NCI-H128 (cell line): Measurements from ENCODE around the gene MAP2K5.

Experiments used
- DNase-seq: peaks from one replicate; lab custom pipeline; 2025; ENCODE audit not compliant: unreplicated experiment; lab: John Stamatoyannopoulos, UW

MAP2K5 gene

GRCh38 chr15:67746450-67746849, 203.9 kb downstream of the MAP2K5 start:
- no peak for DNase-seq

- no peak for DNase-seq
Measured at GRCh38 chr15:67747921-67748320, 205.4 kb downstream of the MAP2K5 start.

- DNase-seq: no peak
Measured at GRCh38 chr15:67750371-67750770, 207.9 kb downstream of the MAP2K5 start.

GRCh38 chr15:67753891-67754290, 211.4 kb downstream of the MAP2K5 start:
- DNase-seq: no peak

GRCh38 chr15:67755264-67755663, 212.8 kb downstream of the MAP2K5 start:
- no peak for DNase-seq

- no peak for DNase-seq
Measured at GRCh38 chr15:67755936-67756335, 213.4 kb downstream of the MAP2K5 start.

GRCh38 chr15:67758619-67759300, 216.3 kb downstream of the MAP2K5 start:
- DNase-seq: no peak

- no peak for DNase-seq
Measured at GRCh38 chr15:67760901-67761300, 218.4 kb downstream of the MAP2K5 start.

GRCh38 chr15:67761343-67761742, 218.8 kb downstream of the MAP2K5 start:
- DNase-seq: no peak

- DNase-seq: no peak
Measured at GRCh38 chr15:67762610-67763368, 220.3 kb downstream of the MAP2K5 start.

- DNase-seq: no peak
Measured at GRCh38 chr15:67765701-67766100, 223.2 kb downstream of the MAP2K5 start.

GRCh38 chr15:67766968-67767367, 224.5 kb downstream of the MAP2K5 start:
- DNase-seq: no peak

- no peak for DNase-seq
Measured at GRCh38 chr15:67768313-67768977, 225.9 kb downstream of the MAP2K5 start.

- no peak for DNase-seq
Measured at GRCh38 chr15:67769497-67770357, 227.2 kb downstream of the MAP2K5 start.

GRCh38 chr15:67770358-67770628, 227.8 kb downstream of the MAP2K5 start:
- DNase-seq: no peak

- DNase-seq: no peak
Measured at GRCh38 chr15:67771189-67771800, 228.8 kb downstream of the MAP2K5 start.

GRCh38 chr15:67774626-67775025, 232.1 kb downstream of the MAP2K5 start:
- no peak for DNase-seq

- DNase-seq: no peak
Measured at GRCh38 chr15:67775250-67775649, 232.7 kb downstream of the MAP2K5 start.

GRCh38 chr15:67775998-67776397, 233.5 kb downstream of the MAP2K5 start:
- no peak for DNase-seq

- no peak for DNase-seq
Measured at GRCh38 chr15:67776600-67776999, 234.1 kb downstream of the MAP2K5 start.

- DNase-seq: no peak
Measured at GRCh38 chr15:67777071-67777470, 234.6 kb downstream of the MAP2K5 start.
